GM10266 (cell line): Measurements from ENCODE around the gene OTUD1.
A peak's percentile ranks its signal among the peaks of the same experiment; 100 is the strongest.
"Not testable (repeated sequence)": the region's sequence is repeated elsewhere in the genome, so short reads cannot be mapped to it uniquely, and the experiment has no call there.

Experiments
- DNase-seq: peaks from one replicate; pipeline ENCODE4 v3.0.0; 2012; ENCODE audit errors: extremely low spot score
- CTCF ChIP-seq: IDR thresholded peaks from 2 replicates; pipeline ENCODE4 v1.5.1; 2012; ENCODE audit warnings: mild to moderate bottlenecking, low read depth; ENCODE audit not compliant: control insufficient read depth, insufficient read depth; ENCODE audit errors: missing control alignments

Gene OTUD1, protein sequence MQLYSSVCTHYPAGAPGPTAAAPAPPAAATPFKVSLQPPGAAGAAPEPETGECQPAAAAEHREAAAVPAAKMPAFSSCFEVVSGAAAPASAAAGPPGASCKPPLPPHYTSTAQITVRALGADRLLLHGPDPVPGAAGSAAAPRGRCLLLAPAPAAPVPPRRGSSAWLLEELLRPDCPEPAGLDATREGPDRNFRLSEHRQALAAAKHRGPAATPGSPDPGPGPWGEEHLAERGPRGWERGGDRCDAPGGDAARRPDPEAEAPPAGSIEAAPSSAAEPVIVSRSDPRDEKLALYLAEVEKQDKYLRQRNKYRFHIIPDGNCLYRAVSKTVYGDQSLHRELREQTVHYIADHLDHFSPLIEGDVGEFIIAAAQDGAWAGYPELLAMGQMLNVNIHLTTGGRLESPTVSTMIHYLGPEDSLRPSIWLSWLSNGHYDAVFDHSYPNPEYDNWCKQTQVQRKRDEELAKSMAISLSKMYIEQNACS

GRCh38 chr10:23438547-23439451 is at the start of gene OTUD1:
TSS of gene OTUD1 (plus strand) at chr10:23439075. CDS start at chr10:23439458, 383 bp downstream.
- DNase-seq: peak; percentile 97
- no peak for TF ChIP-seq CTCF

GRCh38 chr10:23390408-23390807 is 48.5 kb upstream of the OTUD1 start:
- DNase-seq: not testable (repeated sequence)

DNA sequence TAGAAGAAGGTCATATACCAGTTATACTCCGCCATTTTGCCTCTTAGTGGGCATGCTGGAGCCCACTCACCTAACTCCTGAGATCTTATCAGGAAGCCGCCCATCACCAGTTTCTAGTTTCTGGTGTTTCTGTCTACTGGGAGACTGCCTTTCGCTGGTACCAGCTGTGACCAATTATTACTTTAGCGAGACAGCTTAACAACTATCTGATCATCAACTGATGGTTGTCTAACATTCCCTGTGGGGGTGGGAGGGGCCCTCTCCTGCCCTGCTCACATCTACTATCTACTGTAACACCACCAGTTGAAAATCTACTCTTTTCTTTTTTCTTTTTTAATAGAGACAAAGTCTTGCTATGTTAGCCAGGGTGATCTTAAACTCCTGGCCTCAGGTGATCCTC is 48.1 kb upstream of the OTUD1 start:
- DNase-seq: no peak
- no peak for TF ChIP-seq CTCF

DNA sequence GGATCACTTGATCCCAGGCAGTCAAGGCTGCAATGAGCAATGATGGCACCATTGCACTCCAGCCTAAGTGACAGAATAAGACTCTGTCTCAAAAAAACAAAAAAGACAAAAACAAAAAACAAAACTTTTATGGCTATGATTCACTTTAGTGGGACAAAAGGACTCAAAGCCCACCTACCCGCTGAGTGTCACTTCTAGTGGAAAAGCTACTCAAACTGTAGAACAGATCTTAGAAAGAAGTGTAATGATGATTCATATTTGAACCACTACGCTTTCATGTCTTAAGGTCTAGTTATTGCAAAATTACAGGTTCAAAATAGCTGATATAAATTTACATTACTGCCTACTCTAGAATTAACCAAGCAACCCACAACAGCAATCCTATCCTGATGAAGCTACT is 47.1 kb upstream of the OTUD1 start:
- DNase-seq: no peak
- no peak for TF ChIP-seq CTCF

DNA sequence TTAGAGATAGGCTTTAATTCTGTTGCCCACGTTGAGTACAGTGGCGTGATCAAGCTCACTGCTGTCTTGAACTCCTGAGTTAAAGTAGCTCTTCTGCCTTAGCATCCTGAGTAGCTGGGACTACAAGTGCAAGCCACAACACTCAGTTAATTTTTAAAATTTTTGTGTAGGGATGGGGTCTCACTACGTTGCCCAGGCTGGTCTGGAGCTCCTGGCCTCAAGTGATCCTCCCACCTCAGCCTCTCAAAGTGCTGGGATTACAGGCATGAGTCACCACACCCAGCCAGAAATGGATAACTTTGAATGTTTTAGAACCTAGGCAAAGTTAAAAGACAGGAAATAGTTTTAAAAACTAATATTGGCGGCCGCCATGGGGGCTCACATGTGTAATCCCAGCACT is 43.9 kb upstream of the OTUD1 start:
- no peak for TF ChIP-seq CTCF
- DNase-seq: no peak

DNA sequence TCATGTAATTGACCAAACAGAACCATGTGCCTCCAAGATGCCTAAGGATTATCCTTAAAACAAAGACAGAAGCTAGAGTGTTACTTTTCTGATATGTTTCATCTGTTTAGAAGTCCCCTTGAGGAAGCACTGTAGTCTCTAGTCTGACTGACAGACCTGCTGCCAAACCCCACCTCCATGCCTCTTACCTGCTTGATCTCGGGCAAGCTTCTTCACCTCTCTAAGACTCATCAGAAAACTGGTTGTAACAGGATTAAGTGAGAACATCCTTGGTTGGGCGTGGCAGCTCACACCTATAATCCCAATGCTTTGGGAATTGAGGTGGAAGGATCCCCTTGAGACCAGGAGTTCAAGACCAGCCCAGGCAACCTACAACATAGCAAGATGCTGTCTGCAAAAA is 42.2 kb upstream of the OTUD1 start:
- no peak for DNase-seq
- no peak for TF ChIP-seq CTCF

- no peak for DNase-seq
These were observed 39.2 kb upstream of the OTUD1 start for GRCh38 chr10:23399701-23400144.

More at GRCh38 chr10:23399701-23400144, 39.2 kb upstream of the OTUD1 start:
- no peak for TF ChIP-seq CTCF
